WTC11 (cell line): ENCODE results near the gene CLDN22. TPM values are rescaled to one million over a fixed set of nuclear protein-coding genes. Genes with fewer than 3 reads are reported as not detected.

ENCODE experiments used
- ATAC-seq: fragments of 200-7000 bp; cut with Tn5 transposase; 2 replicates; pipeline ENCODE4 v1.10.0; 2021; ENCODE audit warnings: mild to moderate bottlenecking, moderate library complexity
- CTCF ChIA-PET: fragments of 300-600 bp; sonication (Branson Sonifier 250); formaldehyde crosslinking; loops from one replicate; lab custom pipeline; 2021; ENCODE audit warnings: antibody characterized with exemption; lab: Charles Lee
- POLR2A ChIA-PET: fragments of 350-600 bp; sonication (Branson Sonifier 250); formaldehyde crosslinking; loops from one replicate; lab custom pipeline; 2021; ENCODE audit warnings: antibody characterized with exemption; lab: Charles Lee
- DNase-seq: peaks from one replicate; pipeline ENCODE4 v3.0.0; 2021; ENCODE audit warnings: low spot score
- H3K27ac Mint-ChIP-seq: 2 replicates; pipeline ENCODE4 v1.8.0; 2021; ENCODE audit warnings: mixed read lengths
- H3K27me3 Mint-ChIP-seq: 2 replicates; pipeline ENCODE4 v1.8.0; 2021; ENCODE audit warnings: low read depth, mild to moderate bottlenecking, moderate library complexity, mixed read lengths
- H3K36me3 Mint-ChIP-seq: 2 replicates; pipeline ENCODE4 v1.8.0; 2021; ENCODE audit warnings: mixed read lengths
- H3K4me1 Mint-ChIP-seq: 2 replicates; pipeline ENCODE4 v1.8.0; 2022; ENCODE audit warnings: mixed read lengths
- H3K4me3 Mint-ChIP-seq: 2 replicates; pipeline ENCODE4 v1.8.0; 2021; ENCODE audit warnings: mild to moderate bottlenecking, moderate library complexity, mixed read lengths
- H3K9me3 Mint-ChIP-seq: 2 replicates; pipeline ENCODE4 v1.8.0; 2021; ENCODE audit warnings: mixed read lengths
- ETV6 ChIP-seq: sonication (generic); formaldehyde crosslinking; IDR thresholded peaks from 2 replicates; pipeline ENCODE4 v1.8.1; 2022; ENCODE audit warnings: mild to moderate bottlenecking, missing genetic modification reagents
- GABPB1 ChIP-seq: sonication (generic); formaldehyde crosslinking; IDR thresholded peaks from 2 replicates; pipeline ENCODE4 v1.8.1; 2023; ENCODE audit warnings: mild to moderate bottlenecking, missing genetic modification reagents
- NR1H2 ChIP-seq: sonication (generic); formaldehyde crosslinking; IDR thresholded peaks from 2 replicates; pipeline ENCODE4 v1.9.0; 2021; ENCODE audit warnings: mild to moderate bottlenecking, moderate library complexity, missing genetic modification reagents
- OVOL2 ChIP-seq: fragments of 250-450 bp; sonication (Bioruptor Pico); IDR thresholded peaks from 2 replicates; pipeline ENCODE4 v1.9.0; 2021; ENCODE audit warnings: mild to moderate bottlenecking, borderline replicate concordance
- SOX15 ChIP-seq: fragments of 250-450 bp; sonication (Bioruptor Pico); IDR thresholded peaks from 2 replicates; pipeline ENCODE4 v1.9.0; 2021; ENCODE audit warnings: mild to moderate bottlenecking
- ZNF121 ChIP-seq: sonication (generic); formaldehyde crosslinking; IDR thresholded peaks from 2 replicates; pipeline ENCODE4 v1.8.0; 2023; ENCODE audit warnings: missing genetic modification reagents
- ZNF138 ChIP-seq: sonication (generic); formaldehyde crosslinking; conservative IDR thresholded peaks from 2 replicates; pipeline ENCODE4 v1.8.1; 2022; ENCODE audit warnings: mild to moderate bottlenecking, moderate library complexity, missing genetic modification reagents
- ZNF232 ChIP-seq: sonication (generic); formaldehyde crosslinking; IDR thresholded peaks from 2 replicates; pipeline ENCODE4 v1.8.0; 2022; ENCODE audit warnings: mild to moderate bottlenecking, missing genetic modification reagents
- ZNF396 ChIP-seq: fragments of 250-450 bp; sonication (Bioruptor Pico); IDR thresholded peaks from 2 replicates; pipeline ENCODE4 v1.8.0; 2021; ENCODE audit warnings: mild to moderate bottlenecking, moderate library complexity, borderline replicate concordance
- total RNA-seq: library from RNA; stranded (reverse); gene quantifications from 3 replicates; pipeline ENCODE4 v1.2.3, GENCODE V29; 2021
- TF ChIP-seq, protein P1 (sequence below): sonication (generic); formaldehyde crosslinking; IDR thresholded peaks from 2 replicates; pipeline ENCODE4 v1.8.1; 2022; ENCODE audit warnings: low read depth, missing genetic modification reagents, borderline replicate concordance
- TF ChIP-seq, protein P2 (sequence below): sonication (generic); formaldehyde crosslinking; conservative IDR thresholded peaks from 2 replicates; pipeline ENCODE4 v1.8.1; 2022; ENCODE audit warnings: mild to moderate bottlenecking, missing genetic modification reagents
- TF ChIP-seq, protein P3 (sequence below): fragments of 250-450 bp; sonication (Bioruptor Pico); IDR thresholded peaks from 2 replicates; pipeline ENCODE4 v1.9.0; 2021; ENCODE audit warnings: mild to moderate bottlenecking
- TF ChIP-seq, protein P4 (sequence below): sonication (generic); formaldehyde crosslinking; IDR thresholded peaks from 2 replicates; pipeline ENCODE4 v1.8.0; 2022; ENCODE audit warnings: mild to moderate bottlenecking, missing genetic modification reagents
- TF ChIP-seq, protein P5 (sequence below): sonication (generic); formaldehyde crosslinking; IDR thresholded peaks from 2 replicates; pipeline ENCODE4 v1.8.0; 2022; ENCODE audit warnings: missing genetic modification reagents
- TF ChIP-seq, protein P6 (sequence below): sonication (generic); formaldehyde crosslinking; IDR thresholded peaks from 2 replicates; pipeline ENCODE4 v1.8.0; 2022; ENCODE audit warnings: mild to moderate bottlenecking, missing genetic modification reagents

Gene CLDN22
- total RNA-seq, 1 experiment from 2014 or later, result not detected

DNA sequence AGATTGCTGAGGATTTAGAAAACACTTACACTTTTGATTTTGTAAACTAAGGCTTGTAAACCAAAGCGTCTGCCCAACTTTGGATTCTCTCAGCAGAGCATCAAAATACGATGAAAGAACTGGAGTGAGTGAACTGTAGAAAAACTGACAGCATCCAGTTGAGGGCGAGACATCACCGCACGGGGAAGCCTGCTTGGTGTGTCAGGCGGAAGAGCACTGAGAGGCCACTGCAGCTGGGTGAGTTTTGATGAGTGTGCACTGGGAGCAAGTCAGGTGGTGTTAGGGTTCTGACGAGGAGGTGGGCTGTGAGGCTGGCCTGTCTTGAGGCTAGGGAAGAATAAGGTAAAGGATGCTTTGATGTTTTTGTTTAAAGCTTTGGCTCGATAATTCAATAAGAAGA, 49.0 kb upstream of the CLDN22 start (continued):
- TF ChIP-seq, protein P1, sequence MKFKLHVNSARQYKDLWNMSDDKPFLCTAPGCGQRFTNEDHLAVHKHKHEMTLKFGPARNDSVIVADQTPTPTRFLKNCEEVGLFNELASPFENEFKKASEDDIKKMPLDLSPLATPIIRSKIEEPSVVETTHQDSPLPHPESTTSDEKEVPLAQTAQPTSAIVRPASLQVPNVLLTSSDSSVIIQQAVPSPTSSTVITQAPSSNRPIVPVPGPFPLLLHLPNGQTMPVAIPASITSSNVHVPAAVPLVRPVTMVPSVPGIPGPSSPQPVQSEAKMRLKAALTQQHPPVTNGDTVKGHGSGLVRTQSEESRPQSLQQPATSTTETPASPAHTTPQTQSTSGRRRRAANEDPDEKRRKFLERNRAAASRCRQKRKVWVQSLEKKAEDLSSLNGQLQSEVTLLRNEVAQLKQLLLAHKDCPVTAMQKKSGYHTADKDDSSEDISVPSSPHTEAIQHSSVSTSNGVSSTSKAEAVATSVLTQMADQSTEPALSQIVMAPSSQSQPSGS, result no peak
- no peak for TF ChIP-seq NR1H2 (CRISPR knock-in tag)

DNA sequence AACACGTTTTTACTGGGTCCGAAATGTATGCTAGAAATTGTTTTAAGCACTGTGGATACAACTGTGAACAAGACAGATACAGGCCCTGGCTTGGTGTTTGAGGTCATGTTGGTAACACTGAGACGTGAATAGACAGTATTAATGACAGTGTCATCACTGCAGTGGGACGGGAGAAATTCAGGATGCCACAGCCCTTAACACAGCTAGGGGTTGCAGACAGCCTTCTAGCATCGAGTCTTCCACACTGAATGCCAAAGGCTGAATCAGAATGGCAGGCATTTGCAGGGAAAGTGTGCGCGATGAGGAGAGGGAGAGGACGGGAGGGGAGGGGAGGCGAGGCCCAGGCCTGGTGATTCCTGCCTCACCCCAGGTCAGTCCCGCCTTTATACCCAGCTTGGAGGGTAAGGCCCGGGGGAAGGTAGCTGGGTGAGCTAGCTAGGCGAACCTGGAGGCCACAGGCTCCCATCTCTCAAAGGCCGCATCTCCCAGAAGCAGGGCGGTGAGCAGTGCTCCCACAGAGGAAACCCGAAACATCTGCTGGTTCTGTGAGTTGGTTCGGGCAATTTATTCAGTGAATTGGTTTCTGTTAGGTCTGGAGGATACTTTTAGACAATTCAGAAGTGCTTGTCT, 46.2 kb upstream of the CLDN22 start:
- Mint-ChIP-seq H3K4me3 (no peak overlapping the region), H3K9me3 (no peaks in the 10 kb centered on the region), H3K27me3 (no peaks in the 10 kb centered on the region), H3K4me1 (peaks cover 7% of the 10 kb centered on the region; the same call in 1 of the 2 replicates), H3K27ac (no peak overlapping the region), H3K36me3 (no peaks in the 10 kb centered on the region)
- ChIA-PET CTCF (interaction anchor here (1.1 kb wide), 1 partner anchor 33 kb away, joined by 3 read pairs; no protein-coding TSS in a partner anchor), POLR2A (no interaction called here)
- TF ChIP-seq ETV6 (CRISPR knock-in tag), result no peak
- TF ChIP-seq, protein P2, sequence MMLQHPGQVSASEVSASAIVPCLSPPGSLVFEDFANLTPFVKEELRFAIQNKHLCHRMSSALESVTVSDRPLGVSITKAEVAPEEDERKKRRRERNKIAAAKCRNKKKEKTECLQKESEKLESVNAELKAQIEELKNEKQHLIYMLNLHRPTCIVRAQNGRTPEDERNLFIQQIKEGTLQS (CRISPR knock-in tag), result no peak
- no peak for TF ChIP-seq ZNF396
- TF ChIP-seq, protein P3, sequence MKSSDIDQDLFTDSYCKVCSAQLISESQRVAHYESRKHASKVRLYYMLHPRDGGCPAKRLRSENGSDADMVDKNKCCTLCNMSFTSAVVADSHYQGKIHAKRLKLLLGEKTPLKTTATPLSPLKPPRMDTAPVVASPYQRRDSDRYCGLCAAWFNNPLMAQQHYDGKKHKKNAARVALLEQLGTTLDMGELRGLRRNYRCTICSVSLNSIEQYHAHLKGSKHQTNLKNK (CRISPR knock-in tag), result no peak
- TF ChIP-seq ZNF121 (CRISPR knock-in tag), result no peak
- TF ChIP-seq ZNF138 (CRISPR knock-in tag), result no peak
- TF ChIP-seq, protein P4, sequence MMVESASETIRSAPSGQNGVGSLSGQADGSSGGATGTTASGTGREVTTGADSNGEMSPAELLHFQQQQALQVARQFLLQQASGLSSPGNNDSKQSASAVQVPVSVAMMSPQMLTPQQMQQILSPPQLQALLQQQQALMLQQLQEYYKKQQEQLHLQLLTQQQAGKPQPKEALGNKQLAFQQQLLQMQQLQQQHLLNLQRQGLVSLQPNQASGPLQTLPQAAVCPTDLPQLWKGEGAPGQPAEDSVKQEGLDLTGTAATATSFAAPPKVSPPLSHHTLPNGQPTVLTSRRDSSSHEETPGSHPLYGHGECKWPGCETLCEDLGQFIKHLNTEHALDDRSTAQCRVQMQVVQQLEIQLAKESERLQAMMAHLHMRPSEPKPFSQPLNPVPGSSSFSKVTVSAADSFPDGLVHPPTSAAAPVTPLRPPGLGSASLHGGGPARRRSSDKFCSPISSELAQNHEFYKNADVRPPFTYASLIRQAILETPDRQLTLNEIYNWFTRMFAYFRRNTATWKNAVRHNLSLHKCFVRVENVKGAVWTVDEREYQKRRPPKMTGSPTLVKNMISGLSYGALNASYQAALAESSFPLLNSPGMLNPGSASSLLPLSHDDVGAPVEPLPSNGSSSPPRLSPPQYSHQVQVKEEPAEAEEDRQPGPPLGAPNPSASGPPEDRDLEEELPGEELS, result no peak
- no peak for TF ChIP-seq GABPB1 (CRISPR knock-in tag)
- no peak for TF ChIP-seq SOX15
- TF ChIP-seq, protein P5, sequence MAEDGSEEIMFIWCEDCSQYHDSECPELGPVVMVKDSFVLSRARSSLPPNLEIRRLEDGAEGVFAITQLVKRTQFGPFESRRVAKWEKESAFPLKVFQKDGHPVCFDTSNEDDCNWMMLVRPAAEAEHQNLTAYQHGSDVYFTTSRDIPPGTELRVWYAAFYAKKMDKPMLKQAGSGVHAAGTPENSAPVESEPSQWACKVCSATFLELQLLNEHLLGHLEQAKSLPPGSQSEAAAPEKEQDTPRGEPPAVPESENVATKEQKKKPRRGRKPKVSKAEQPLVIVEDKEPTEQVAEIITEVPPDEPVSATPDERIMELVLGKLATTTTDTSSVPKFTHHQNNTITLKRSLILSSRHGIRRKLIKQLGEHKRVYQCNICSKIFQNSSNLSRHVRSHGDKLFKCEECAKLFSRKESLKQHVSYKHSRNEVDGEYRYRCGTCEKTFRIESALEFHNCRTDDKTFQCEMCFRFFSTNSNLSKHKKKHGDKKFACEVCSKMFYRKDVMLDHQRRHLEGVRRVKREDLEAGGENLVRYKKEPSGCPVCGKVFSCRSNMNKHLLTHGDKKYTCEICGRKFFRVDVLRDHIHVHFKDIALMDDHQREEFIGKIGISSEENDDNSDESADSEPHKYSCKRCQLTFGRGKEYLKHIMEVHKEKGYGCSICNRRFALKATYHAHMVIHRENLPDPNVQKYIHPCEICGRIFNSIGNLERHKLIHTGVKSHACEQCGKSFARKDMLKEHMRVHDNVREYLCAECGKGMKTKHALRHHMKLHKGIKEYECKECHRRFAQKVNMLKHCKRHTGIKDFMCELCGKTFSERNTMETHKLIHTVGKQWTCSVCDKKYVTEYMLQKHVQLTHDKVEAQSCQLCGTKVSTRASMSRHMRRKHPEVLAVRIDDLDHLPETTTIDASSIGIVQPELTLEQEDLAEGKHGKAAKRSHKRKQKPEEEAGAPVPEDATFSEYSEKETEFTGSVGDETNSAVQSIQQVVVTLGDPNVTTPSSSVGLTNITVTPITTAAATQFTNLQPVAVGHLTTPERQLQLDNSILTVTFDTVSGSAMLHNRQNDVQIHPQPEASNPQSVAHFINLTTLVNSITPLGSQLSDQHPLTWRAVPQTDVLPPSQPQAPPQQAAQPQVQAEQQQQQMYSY (CRISPR knock-in tag), result no peak
- TF ChIP-seq, protein P6, sequence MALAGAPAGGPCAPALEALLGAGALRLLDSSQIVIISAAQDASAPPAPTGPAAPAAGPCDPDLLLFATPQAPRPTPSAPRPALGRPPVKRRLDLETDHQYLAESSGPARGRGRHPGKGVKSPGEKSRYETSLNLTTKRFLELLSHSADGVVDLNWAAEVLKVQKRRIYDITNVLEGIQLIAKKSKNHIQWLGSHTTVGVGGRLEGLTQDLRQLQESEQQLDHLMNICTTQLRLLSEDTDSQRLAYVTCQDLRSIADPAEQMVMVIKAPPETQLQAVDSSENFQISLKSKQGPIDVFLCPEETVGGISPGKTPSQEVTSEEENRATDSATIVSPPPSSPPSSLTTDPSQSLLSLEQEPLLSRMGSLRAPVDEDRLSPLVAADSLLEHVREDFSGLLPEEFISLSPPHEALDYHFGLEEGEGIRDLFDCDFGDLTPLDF (CRISPR knock-in tag), result no peak
- TF ChIP-seq OVOL2 (CRISPR knock-in tag), result no peak
- no peak for ATAC-seq
- DNase-seq, result no peak

DNA sequence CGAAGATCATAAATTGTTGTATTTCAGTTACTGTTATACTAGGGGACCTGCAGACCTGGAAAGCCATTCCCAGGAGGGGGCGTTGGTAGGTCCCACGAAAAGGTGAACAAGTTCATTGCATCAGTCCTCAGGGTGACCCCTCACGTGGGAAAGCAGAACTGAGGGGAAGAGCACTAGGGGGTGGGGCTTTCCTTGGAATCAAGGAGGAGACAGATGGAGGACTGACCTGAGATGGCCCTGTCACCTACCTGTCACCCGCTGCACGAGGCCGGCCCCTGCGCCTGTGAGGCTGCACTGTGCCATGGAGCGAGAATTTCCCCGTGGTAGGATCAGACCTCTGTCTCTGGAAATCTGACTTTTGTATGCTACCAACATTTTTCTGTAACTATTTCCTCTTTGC, 43.9 kb upstream of the CLDN22 start:
- Mint-ChIP-seq H3K27me3 (no peaks in the 10 kb centered on the region), H3K4me3 (no peak overlapping the region)
- CTCF ChIA-PET, result interaction anchor here (0.8 kb wide), 2 partner anchors 43 to 72 kb away, joined by 3 to 4 read pairs; no protein-coding TSS in a partner anchor

More for the DNA sequence above, 43.9 kb upstream of the CLDN22 start:
- Mint-ChIP-seq H3K36me3 (no peaks in the 10 kb centered on the region), H3K9me3 (peaks cover 6% of the 10 kb centered on the region), H3K27ac (no peak overlapping the region)
- DNase-seq (peak; percentile 22), ATAC-seq (peak; percentile 76)
- POLR2A ChIA-PET, result no interaction called here
- TF ChIP-seq GABPB1 (CRISPR knock-in tag) (peak; percentile 65), ZNF232 (CRISPR knock-in tag) (no peak)
- TF ChIP-seq, protein P3 (CRISPR knock-in tag), result no peak
- TF ChIP-seq, all 79 proteins: peak for 1
- peaks cover 7% of the 10 kb centered on the region; the same call in 1 of the 2 replicates for H3K4me1 Mint-ChIP-seq
